Esophagus (tissue), 2 donors: Measurements from ENCODE around the gene CLECL1. TPM values are rescaled to one million over a fixed set of nuclear protein-coding genes. Genes with fewer than 3 reads are reported as not detected.
"Not testable (repeated sequence)": the region's sequence is repeated elsewhere in the genome, so short reads cannot be mapped to it uniquely, and the experiment has no call there.

ENCODE experiments used
- H3K27ac ChIP-seq, 2 donors: one replicate each; pipeline ENCODE4 v1.5.1; 2013; ENCODE audit warnings: low read depth in 2 of 2, mild to moderate bottlenecking in 2 of 2, inconsistent platforms in 1 of 2, low read length in 1 of 2, moderate library complexity in 1 of 2
- H3K27me3 ChIP-seq, 2 donors: one replicate each; pipeline ENCODE4 v1.6.1; 2013; ENCODE audit warnings: low read length in 2 of 2, control low read depth in 1 of 2, mild to moderate bottlenecking in 1 of 2; ENCODE audit not compliant: insufficient read depth in 2 of 2, control insufficient read depth in 1 of 2
- H3K36me3 ChIP-seq, 2 donors: one replicate each; pipeline ENCODE4 v1.6.1; 2013; ENCODE audit warnings: low read length in 1 of 2; ENCODE audit not compliant: control insufficient read depth in 2 of 2, insufficient read depth in 2 of 2
- H3K4me1 ChIP-seq, 2 donors: one replicate each; pipeline ENCODE4 v1.6.1; 2013; ENCODE audit warnings: low read length in 1 of 2; ENCODE audit not compliant: control insufficient read depth in 2 of 2, insufficient read depth in 2 of 2
- H3K4me3 ChIP-seq, 2 donors: one replicate each; pipeline ENCODE4 v1.5.1; 2013; ENCODE audit warnings: low read length in 2 of 2, mild to moderate bottlenecking in 2 of 2, low read depth in 1 of 2, moderate library complexity in 1 of 2
- H3K9me3 ChIP-seq, 2 donors: one replicate each; pipeline ENCODE4 v1.6.1; 2013; ENCODE audit warnings: mild to moderate bottlenecking in 2 of 2, low read depth in 1 of 2, low read length in 1 of 2, moderate library complexity in 1 of 2; ENCODE audit not compliant: control insufficient read depth in 2 of 2, insufficient read depth in 1 of 2
- WGBS, 2 donors: extraction: QIAGEN DNeasy Blood & Tissue Kit; methylation state at CpG; one replicate each; pipeline ENCODE4 v1.1.7; 2013; 5-methylcytosine and 5-hydroxymethylcytosine counted together
- polyA plus RNA-seq, 2 donors: library from polyadenylated mRNA; stranded (reverse); fragments of 200-250 nt; gene quantifications; one replicate each; pipeline ENCODE4 v1.2.3, GENCODE V29; 2013
- donor health status: healthy with polysubstance abuse.
- donor health status: Bipolar disorder and iron deficiency.

CLECL1 gene
- polyA plus RNA-seq, 2 donors, result 0.25 TPM; not detected in 1

- WGBS, 2 donors, result 84 to 95% methylated on average over 1 of the region's 1 CpG
These were observed 21.2 kb downstream of the CLECL1 start for GRCh38 chr12:9711664-9712063.

GRCh38 chr12:9710584-9711375 lies 22.1 kb downstream of the CLECL1 start:
- WGBS, 2 donors, result 93 to 97% methylated on average over 3 of the region's 3 CpGs
- H3K27ac ChIP-seq, result no peak overlapping the region
- no peaks in the 10 kb centered on the region for H3K36me3 ChIP-seq
- H3K4me3 ChIP-seq, result no peak overlapping the region
- no peaks in the 10 kb centered on the region for H3K27me3 ChIP-seq
- no peaks in the 10 kb centered on the region for H3K9me3 ChIP-seq
- no peaks in the 10 kb centered on the region for H3K4me1 ChIP-seq

More at GRCh38 chr12:9711664-9712063, 21.2 kb downstream of the CLECL1 start:
- Histone ChIP-seq H3K27ac (no peak overlapping the region), H3K9me3 (no peaks in the 10 kb centered on the region), H3K27me3 (no peaks in the 10 kb centered on the region), H3K4me3 (no peak overlapping the region), H3K36me3 (no peaks in the 10 kb centered on the region), H3K4me1 (no peaks in the 10 kb centered on the region)

DNA sequence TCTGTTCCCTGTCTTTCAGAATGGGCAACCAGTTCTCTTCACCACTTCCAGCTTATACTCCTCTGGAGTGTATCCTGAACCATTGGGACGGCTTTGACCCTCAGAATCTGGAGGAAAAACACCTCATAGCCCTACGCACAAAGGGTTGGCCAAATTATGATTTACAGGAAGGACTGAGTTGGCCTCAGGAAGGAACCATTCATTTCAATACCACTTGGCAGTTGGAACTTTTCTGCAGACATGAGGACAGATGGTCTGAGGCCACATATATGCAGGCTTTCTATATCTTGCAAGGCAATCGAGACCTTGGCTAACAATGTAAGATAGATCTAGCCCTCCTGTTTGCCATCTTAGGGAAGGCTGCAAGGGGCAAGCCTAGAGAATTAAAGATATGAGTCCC lies 24.0 kb downstream of the CLECL1 start:
- Histone ChIP-seq H3K4me1 (no peaks in the 10 kb centered on the region), H3K36me3 (no peaks in the 10 kb centered on the region), H3K4me3 (no peak overlapping the region), H3K27ac (no peak overlapping the region), H3K27me3 (no peaks in the 10 kb centered on the region), H3K9me3 (no peaks in the 10 kb centered on the region)
- 87 to 88% methylated on average over 3 of the region's 3 CpGs for WGBS, 2 donors

GRCh38 chr12:9707864-9708808 lies 24.8 kb downstream of the CLECL1 start:
- Histone ChIP-seq H3K36me3 (no peaks in the 10 kb centered on the region), H3K27ac (no peak overlapping the region), H3K9me3 (no peaks in the 10 kb centered on the region), H3K4me3 (no peak overlapping the region), H3K4me1 (no peaks in the 10 kb centered on the region), H3K27me3 (no peaks in the 10 kb centered on the region)
- 49 to 55% methylated on average over 12 of the region's 12 CpGs for WGBS, 2 donors

- H3K9me3 ChIP-seq, result no peaks in the 10 kb centered on the region
- H3K27me3 ChIP-seq, result no peaks in the 10 kb centered on the region
- no peaks in the 10 kb centered on the region for H3K36me3 ChIP-seq
- no peak overlapping the region for H3K27ac ChIP-seq
- no peaks in the 10 kb centered on the region for H3K4me1 ChIP-seq
- no peak overlapping the region for H3K4me3 ChIP-seq
These were observed 25.5 kb downstream of the CLECL1 start for GRCh38 chr12:9707356-9707755.

DNA sequence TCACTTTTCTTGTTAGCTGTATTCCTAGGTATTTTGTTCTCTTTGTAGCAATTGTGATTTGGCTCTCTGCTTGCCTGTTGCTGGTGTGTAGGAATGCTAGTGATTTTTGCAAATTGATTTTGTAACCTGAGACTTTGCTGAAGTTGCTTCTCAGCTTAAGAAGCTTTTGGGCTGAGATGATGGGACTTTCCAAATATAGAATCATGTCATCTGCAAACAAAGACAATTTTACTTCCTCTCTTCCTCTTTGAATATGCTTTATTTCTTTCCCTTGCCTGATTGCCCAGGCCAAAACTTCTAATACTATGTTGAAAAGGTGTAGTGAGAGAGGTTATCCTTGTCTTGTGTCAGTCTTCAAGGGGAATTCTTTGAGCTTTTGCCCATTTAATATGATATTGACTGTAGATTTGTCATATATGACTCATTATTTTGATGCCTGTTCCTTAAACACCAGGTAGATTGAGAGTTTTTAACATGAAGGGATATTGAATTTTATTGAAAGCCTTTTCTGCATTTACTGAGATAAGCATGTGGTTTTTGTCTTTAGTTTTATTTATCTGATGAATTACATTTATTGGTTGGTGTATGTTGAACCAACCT lies 26.7 kb downstream of the CLECL1 start:
- Histone ChIP-seq H3K9me3 (no peaks in the 10 kb centered on the region), H3K4me3 (no peak overlapping the region), H3K27me3 (no peaks in the 10 kb centered on the region), H3K27ac (no peak overlapping the region), H3K36me3 (no peaks in the 10 kb centered on the region), H3K4me1 (no peaks in the 10 kb centered on the region)

DNA sequence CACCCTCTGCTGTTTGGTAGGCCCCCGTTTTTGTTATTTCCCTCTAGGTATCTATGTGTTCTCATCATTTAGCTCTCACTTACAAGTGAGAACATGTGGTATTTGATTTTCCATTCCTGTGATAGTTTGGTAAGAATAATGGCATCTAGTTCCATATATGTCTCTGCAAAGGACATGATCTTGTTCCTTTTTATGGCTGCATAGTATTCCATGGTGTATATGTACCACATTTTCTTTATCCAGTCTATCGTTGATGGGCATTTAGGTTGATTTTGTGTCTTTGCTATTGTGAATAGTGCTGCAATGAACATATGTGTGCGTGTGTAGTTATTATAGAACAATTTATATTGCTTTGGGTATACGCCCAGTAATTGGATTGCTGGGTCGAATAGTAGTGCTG lies 28.3 kb downstream of the CLECL1 start:
- 89 to 90% methylated on average over 5 of the region's 5 CpGs for WGBS, 2 donors

DNA sequence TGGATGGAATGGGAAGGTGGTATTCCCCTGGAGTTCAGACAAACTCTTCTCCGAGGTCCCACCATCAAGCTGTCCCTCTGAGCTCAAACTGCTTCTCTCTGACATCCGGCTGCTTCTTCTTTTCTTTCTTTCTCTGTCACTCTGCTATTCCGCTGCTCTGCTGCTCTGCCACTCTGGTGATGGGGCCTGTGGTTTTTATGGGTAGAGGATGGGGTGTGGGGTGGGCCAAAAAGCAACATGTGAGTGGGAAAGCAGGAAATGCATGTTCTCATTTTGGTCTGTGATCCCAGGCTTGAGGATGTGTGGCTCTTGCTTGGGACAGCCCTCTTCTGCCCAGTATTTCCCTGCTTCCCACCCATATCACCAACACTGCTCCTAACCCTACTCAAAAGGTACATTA lies 30.6 kb downstream of the CLECL1 start:
- no peaks in the 10 kb centered on the region for H3K9me3 ChIP-seq
- H3K36me3 ChIP-seq, result no peaks in the 10 kb centered on the region
- no peak overlapping the region for H3K27ac ChIP-seq
- no peaks in the 10 kb centered on the region for H3K27me3 ChIP-seq
- 84 to 86% methylated on average over 3 of the region's 3 CpGs for WGBS, 2 donors
- H3K4me1 ChIP-seq, result no peaks in the 10 kb centered on the region
- no peak overlapping the region for H3K4me3 ChIP-seq

More for the DNA sequence above, 28.3 kb downstream of the CLECL1 start:
- H3K4me1 ChIP-seq, H3K9me3 ChIP-seq, H3K27ac ChIP-seq, H3K27me3 ChIP-seq, H3K4me3 ChIP-seq, H3K36me3 ChIP-seq: not testable (repeated sequence)

GRCh38 chr12:9701380-9702154 lies 31.3 kb downstream of the CLECL1 start:
- WGBS, 2 donors, result 83 to 85% methylated on average over 1 of the region's 1 CpG
- Histone ChIP-seq H3K36me3 (no peaks in the 10 kb centered on the region), H3K4me3 (no peak overlapping the region), H3K9me3 (no peaks in the 10 kb centered on the region), H3K27me3 (no peaks in the 10 kb centered on the region), H3K27ac (no peak overlapping the region), H3K4me1 (no peaks in the 10 kb centered on the region)
